Keratinocyte (primary cell): ENCODE data around the gene IL1A. TPM values are rescaled to one million over a fixed set of nuclear protein-coding genes. Genes with fewer than 3 reads are reported as not detected.

Experiments
- DNase-seq: peaks from one replicate; pipeline ENCODE4 v3.0.0-alpha.2; 2011; ENCODE audit warnings: low read depth, missing footprints, low spot score
- FAIRE-seq: peaks from 2 replicates; lab custom pipeline; 2011; peaks lifted over from hg19 to GRCh38; lab: Jason Lieb, UNC
- H2AFZ ChIP-seq: 2 replicates; pipeline ENCODE4 v1.6.0; 2012; ENCODE audit warnings: low read length, control low read depth, inconsistent platforms; ENCODE audit not compliant: control insufficient read depth
- H3K27ac ChIP-seq: 2 replicates; pipeline ENCODE4 v1.5.1; 2011; ENCODE audit warnings: low read length; ENCODE audit not compliant: control insufficient read depth, insufficient read depth
- H3K27me3 ChIP-seq: 3 replicates; pipeline ENCODE4 v1.6.0; 2011; ENCODE audit warnings: low read length; ENCODE audit not compliant: control insufficient read depth, insufficient read depth; ENCODE audit errors: extremely low read depth
- H3K36me3 ChIP-seq, 2 experiments: 2 replicates in 1 of 2; 3 replicates in 1 of 2; pipeline ENCODE4 v1.5.1; 2011; ENCODE audit warnings: low read length in 2 of 2, mild to moderate bottlenecking in 1 of 2; ENCODE audit not compliant: control insufficient read depth in 2 of 2, insufficient read depth in 2 of 2; ENCODE audit errors: extremely low read depth in 1 of 2
- H3K4me1 ChIP-seq: 3 replicates; pipeline ENCODE4 v1.5.1; 2011; ENCODE audit warnings: low read length; ENCODE audit not compliant: control insufficient read depth, insufficient read depth; ENCODE audit errors: extremely low read depth
- H3K4me2 ChIP-seq: 3 replicates; pipeline ENCODE4 v1.6.0; 2011; ENCODE audit warnings: low read depth, low read length; ENCODE audit not compliant: control insufficient read depth, insufficient read depth; ENCODE audit errors: extremely low read depth
- H3K4me3 ChIP-seq, 3 experiments: fragments of 200-600 bp in 1 of 3; sonication (generic) in 1 of 3; 2 replicates in 2 of 3; 3 replicates in 1 of 3; pipeline ENCODE4 v1.5.1; 2011 to 2016; ENCODE audit warnings: low read length in 3 of 3, mild to moderate bottlenecking in 3 of 3, control low read depth in 2 of 3, inconsistent platforms in 1 of 3, low read depth in 1 of 3, mixed read lengths in 1 of 3, mixed run types in 1 of 3, moderate library complexity in 1 of 3; ENCODE audit not compliant: control insufficient read depth in 2 of 3, insufficient read depth in 2 of 3; ENCODE audit errors: extremely low read depth in 1 of 3
- H3K79me2 ChIP-seq: 2 replicates; pipeline ENCODE4 v1.6.0; 2012; ENCODE audit warnings: low read length; ENCODE audit not compliant: control insufficient read depth, insufficient read depth
- H3K9ac ChIP-seq: 3 replicates; pipeline ENCODE4 v1.6.0; 2011; ENCODE audit warnings: low read length; ENCODE audit not compliant: control insufficient read depth, insufficient read depth; ENCODE audit errors: extremely low read depth
- H3K9me1 ChIP-seq: 3 replicates; pipeline ENCODE4 v1.6.0; 2011; ENCODE audit warnings: low read length; ENCODE audit not compliant: control insufficient read depth, insufficient read depth; ENCODE audit errors: extremely low read depth
- H3K9me3 ChIP-seq: 2 replicates; pipeline ENCODE4 v1.5.1; 2012; ENCODE audit warnings: low read depth, low read length; ENCODE audit not compliant: control insufficient read depth
- H4K20me1 ChIP-seq: 3 replicates; pipeline ENCODE4 v1.6.0; 2011; ENCODE audit warnings: low read length; ENCODE audit not compliant: control insufficient read depth, insufficient read depth; ENCODE audit errors: extremely low read depth
- CTCF ChIP-seq, 3 experiments: IDR thresholded peaks in 1 of 3; conservative IDR thresholded peaks in 1 of 3; optimal IDR thresholded peaks in 1 of 3; 2 replicates in 2 of 3; 3 replicates in 1 of 3; pipeline versions ENCODE3 to v1.5.1; 2011; ENCODE audit warnings: low read length in 3 of 3, mild to moderate bottlenecking in 3 of 3, moderate library complexity in 2 of 3, control low read depth in 1 of 3, inconsistent platforms in 1 of 3; ENCODE audit not compliant: insufficient read depth in 2 of 3; ENCODE audit errors: extremely low read depth in 1 of 3
- EZH2 ChIP-seq: IDR thresholded peaks from one replicate; pipeline ENCODE4 v1.6.1; 2012; ENCODE audit warnings: inconsistent platforms, mild to moderate bottlenecking, low read length, moderate library complexity
- dilution Hi-C: fragments of 300-500 bp; cut with MboI; formaldehyde crosslinking; loops from one replicate; pipeline ENCODE4 v1.7.0; 2020; ENCODE audit warnings: low sequenced_read_pairs; ENCODE audit not compliant: extremely low pct_ligation_motif_present
- polyA plus RNA-seq, 5 experiments: library from polyadenylated mRNA; depleted of rRNA in 3 of 5; stranded (reverse) in 3 of 5; stranded (forward) in 1 of 5; unstranded in 1 of 5; fragments of >200 nt; gene quantifications; 1 replicate in 1 of 5; 2 replicates in 3 of 5; 3 replicates in 1 of 5; pipeline versions ENCODE4 v1.2.1 to v1.2.3, GENCODE V29; 2011 to 2012; ENCODE audit warnings: missing spikeins in 2 of 5, low read depth in 1 of 5, low replicate concordance in 1 of 5

Gene IL1A
- polyA plus RNA-seq, 1 donor (not counting 4 experiments of a cell fraction or from before 2014, with no cell fraction given): 269 TPM

- Histone ChIP-seq H3K27me3 (no peaks in the 10 kb centered on the region), H3K27ac (no peak overlapping the region), H3K79me2 (no peaks in the 10 kb centered on the region), H4K20me1 (no peaks in the 10 kb centered on the region), H3K9ac (no peak overlapping the region), H3K9me3 (no peaks in the 10 kb centered on the region), H3K4me2 (no peak overlapping the region), H2AFZ (no peak overlapping the region), H3K36me3 (no peaks in the 10 kb centered on the region), H3K4me1 (peaks cover 13% of the 10 kb centered on the region), H3K9me1 (no peaks in the 10 kb centered on the region), H3K4me3 (no peak overlapping the region)
- dilution Hi-C loops: no loop called here
- DNase-seq: no peak
- TF ChIP-seq CTCF (optimal IDR thresholded peaks at IDR 0.05 in 1 of 3, IDR thresholded peaks at IDR 0.05 in 1 of 3, conservative IDR thresholded peaks at IDR 0.05 in 1 of 3; ENCODE audit: extremely low read depth in 1 of 3, insufficient read depth in 2 of 3, low read length in 3 of 3) (no peak), EZH2 (no peak)
- no peak for FAIRE-seq
Observed at GRCh38 chr2:112821142-112821541, 36.8 kb upstream of the IL1A start.

- Histone ChIP-seq H3K4me1 (peaks cover 19% of the 10 kb centered on the region), H3K36me3 (no peaks in the 10 kb centered on the region), H3K79me2 (no peaks in the 10 kb centered on the region), H3K4me2 (no peak overlapping the region), H4K20me1 (no peaks in the 10 kb centered on the region), H3K9ac (no peak overlapping the region), H3K9me1 (no peaks in the 10 kb centered on the region), H3K27me3 (no peaks in the 10 kb centered on the region), H3K4me3 (no peak overlapping the region), H2AFZ (no peak overlapping the region), H3K9me3 (no peaks in the 10 kb centered on the region), H3K27ac (no peak overlapping the region)
- DNase-seq: no peak
- FAIRE-seq: no peak
- TF ChIP-seq CTCF (optimal IDR thresholded peaks at IDR 0.05 in 1 of 3, IDR thresholded peaks at IDR 0.05 in 1 of 3, conservative IDR thresholded peaks at IDR 0.05 in 1 of 3; ENCODE audit: extremely low read depth in 1 of 3, insufficient read depth in 2 of 3, low read length in 3 of 3) (no peak), EZH2 (no peak)
- dilution Hi-C loops: no loop called here
Observed at GRCh38 chr2:112820343-112820742, 36.0 kb upstream of the IL1A start.
